SH-SY5Y (cell line): Measurements from ENCODE around the gene TFDP1.

Experiments
- GATA2 ChIP-seq: IDR thresholded peaks from 2 replicates; pipeline ENCODE4 v1.6.1; 2011; ENCODE audit warnings: mild to moderate bottlenecking, low read depth, low read length
- GATA3 ChIP-seq: IDR thresholded peaks from 2 replicates; pipeline ENCODE4 v1.6.1; 2011; ENCODE audit warnings: low read depth, mild to moderate bottlenecking, low read length, moderate library complexity

- no peak for TF ChIP-seq GATA3
- no peak for TF ChIP-seq GATA2
These were observed 27.5 kb upstream of the TFDP1 start for GRCh38 chr13:113557013-113557412.
